Stimulated activated CD4-positive, alpha-beta T cell treated with anti-CD3 and anti-CD28 coated beads, Interleukin-12 subunit alpha, Interleukin-12 subunit beta, amount 100 ng/mL, for 24 hours (primary cell): ENCODE data around the gene UTP18.
"Not testable (repeated sequence)": the region's sequence is repeated elsewhere in the genome, so short reads cannot be mapped to it uniquely, and the experiment has no call there.

Experiments used
- DNase-seq, 2 experiments: peaks; one replicate each; pipeline ENCODE4 v3.0.0-alpha.2; 2020; ENCODE audit warnings: low read depth in 2 of 2

The UTP18 gene

DNA sequence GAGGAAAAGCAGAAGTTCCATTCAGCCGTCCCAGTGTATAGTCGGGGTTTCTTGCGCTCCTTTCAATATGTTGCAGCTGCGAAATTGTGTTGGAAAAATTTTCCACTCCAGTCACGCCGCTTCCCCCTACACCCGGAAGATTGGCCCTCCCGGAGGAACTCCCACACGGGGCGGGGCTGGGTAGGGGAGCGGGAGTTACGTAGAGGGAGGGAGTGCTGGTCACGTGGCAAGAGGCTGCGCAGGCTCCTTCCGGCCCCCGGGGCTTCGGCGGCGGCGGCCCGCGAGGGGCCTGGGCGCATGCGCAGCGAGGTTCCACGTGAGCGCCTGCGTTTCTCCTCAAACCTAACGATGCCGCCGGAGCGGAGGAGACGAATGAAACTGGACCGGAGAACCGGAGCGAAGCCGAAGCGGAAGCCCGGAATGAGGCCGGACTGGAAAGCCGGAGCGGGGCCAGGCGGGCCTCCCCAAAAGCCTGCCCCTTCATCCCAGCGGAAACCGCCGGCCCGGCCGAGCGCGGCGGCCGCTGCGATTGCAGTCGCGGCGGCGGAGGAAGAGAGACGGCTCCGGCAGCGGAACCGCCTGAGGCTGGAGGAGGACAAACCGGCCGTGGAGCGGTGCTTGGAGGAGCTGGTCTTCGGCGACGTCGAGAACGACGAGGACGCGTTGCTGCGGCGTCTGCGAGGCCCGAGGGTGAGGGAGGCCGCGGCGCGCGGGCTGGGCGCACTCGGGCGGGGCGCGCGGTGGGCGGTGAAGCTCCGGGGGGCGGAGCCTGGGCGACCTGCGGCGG, at the start of gene UTP18:
UTP18 (plus strand) TSS at position 310 of the 787 bp plus-strand sequence; CDS start at position 349, 39 bp downstream.
- DNase-seq, result peak; percentile 91 to 92

DNA sequence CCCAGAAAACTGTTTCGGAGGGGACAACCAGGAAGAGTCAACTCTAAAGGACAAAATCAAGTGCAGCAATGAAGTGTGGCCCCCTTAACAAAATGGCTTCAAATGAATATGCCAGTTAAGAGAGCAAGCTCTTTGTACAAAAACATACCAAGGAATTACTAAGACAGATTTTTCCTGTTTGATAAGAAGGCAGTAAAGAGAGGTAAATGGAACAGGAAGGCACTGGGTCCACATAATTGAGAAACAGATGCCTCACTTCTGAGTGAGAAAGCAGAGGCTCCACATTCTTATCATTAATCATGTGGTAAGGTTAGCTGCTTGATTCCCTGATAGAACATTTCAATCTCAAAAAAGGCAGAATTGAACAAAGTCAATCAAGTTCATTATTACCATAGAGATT, 45.4 kb upstream of the UTP18 start:
- no peak for DNase-seq

DNA sequence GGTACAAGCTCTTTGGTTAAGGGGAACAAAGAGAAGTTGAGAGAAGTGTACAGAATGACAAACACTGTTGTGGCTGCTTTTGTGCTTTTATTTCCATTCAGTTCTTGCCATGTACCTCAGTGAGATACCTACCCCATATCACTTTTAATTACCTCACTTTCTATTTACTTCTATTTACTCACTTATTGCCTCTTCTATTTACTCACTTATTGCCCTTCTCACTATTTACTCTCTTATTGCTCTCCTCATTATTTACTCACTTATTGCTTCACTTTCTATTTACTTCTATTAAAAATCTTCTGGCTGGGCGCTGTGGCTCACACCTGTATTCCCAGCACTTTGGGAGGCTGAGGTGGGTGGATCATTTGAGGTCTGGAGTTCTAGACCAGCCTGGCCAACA, 42.4 kb upstream of the UTP18 start:
- no peak for DNase-seq

DNA sequence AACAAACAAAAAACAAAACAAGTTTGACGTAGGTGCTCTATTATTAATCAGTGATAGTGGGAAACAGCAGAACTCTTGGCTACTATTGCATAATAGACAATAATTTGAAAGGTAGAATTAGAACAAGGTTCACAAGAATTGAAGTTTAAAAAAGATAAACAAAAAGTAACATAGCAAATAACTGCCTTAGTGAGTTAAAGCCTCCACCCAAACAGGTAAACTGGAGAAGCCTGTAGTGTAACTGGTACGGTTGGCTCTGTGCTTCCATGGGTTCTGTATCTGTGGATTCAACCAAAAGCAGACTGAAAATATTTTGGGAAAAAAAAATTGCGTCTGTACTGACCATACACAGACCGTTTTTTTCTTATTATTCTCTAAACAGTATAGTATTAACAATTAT, 39.0 kb upstream of the UTP18 start:
- no peak for DNase-seq

DNA sequence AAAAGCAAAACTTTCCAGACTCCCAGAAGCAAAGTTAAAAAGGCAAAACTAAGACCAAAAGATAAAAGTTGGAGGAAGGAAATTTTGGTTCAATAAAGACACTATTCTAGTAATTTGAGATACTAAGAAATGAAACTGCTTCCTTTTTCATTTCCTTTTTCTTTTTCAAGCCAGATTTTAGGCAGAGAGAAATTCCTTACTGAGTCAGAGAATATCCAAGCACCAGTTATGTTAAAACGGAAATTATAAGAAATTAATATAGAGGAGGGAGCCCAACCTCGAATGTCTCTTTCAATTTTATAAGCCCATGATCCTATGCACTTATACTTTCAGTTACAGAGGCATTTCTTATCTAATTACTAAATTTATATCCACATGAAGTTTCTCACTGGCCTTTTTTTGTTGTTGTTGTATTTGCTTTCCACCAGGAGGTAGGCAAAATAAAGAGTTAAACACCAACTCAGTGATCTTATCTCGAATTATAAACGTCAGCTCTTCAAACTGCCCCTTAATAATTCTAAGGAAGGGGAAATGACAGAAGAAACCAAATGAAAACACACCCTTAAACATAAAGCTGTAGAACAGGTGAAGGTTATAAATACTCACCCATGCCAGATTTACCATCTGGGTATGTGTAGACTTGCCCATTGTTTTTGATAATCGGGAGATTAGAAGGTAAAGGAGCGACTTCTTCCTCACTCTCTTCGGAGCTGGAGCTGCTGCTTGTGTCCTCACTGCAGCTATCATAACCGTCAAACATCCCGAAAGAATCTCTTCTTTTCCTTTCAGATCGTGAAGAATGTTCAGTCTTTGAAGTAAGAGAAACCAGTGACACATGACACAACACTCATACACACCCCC, 35.7 kb upstream of the UTP18 start:
- no peak for DNase-seq

DNA sequence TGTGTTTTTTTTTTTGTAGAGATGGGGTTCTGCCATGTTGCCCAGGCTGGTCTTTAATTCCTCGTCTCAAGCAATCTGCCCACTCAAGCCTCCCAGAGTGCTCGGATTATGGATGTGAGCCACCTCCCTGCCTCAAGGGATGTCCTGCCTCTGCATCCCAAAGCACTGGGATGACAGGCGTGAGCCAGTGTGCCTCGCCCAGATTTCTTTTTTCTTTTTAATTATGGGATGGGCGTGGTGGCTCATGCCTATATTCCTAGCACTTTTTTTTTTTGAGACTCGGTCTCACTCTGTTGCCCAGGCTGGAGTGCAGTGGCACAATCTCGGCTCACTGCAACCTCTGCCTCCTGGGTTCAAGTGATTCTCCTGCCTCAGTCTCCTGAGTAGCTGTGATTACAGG, 34.8 kb upstream of the UTP18 start:
- not testable (repeated sequence) for DNase-seq

DNA sequence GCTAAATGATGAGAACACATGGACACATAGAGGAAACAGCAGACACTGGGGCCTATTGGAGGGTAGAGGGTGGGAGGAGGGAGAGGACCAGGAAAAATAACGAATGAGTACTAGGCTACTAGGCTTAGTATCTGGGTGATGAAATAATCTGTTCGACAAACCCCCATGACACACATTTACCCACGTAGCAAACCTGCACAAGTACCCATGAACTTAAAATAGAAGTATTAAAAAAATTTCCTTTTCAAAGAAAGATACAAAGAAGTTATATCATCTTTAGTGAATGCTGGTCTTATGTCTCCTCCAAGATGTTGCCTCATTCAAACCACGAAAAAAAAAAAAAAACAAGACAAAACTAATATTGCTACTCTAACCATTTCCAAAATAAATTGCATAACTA, 32.2 kb upstream of the UTP18 start:
- DNase-seq, result no peak

DNA sequence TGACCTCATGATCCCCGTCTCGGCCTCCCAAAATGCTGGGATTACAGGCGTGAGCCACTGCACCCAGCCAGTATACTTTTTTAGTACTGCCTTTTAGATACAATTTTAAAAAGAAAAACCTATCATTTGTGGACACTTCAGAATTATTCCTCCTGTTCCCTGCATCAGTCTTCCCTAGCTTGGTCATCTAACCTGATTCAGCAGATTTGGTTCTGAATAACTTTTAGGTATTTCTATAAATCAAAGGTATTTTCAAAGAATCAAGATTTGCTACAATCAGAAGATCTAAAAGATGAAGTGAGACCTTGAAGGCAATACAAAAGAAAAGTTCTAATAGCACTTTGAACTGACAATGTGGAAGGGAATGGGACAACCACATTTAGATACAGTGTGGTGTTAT, 30.5 kb upstream of the UTP18 start:
- no peak for DNase-seq

DNA sequence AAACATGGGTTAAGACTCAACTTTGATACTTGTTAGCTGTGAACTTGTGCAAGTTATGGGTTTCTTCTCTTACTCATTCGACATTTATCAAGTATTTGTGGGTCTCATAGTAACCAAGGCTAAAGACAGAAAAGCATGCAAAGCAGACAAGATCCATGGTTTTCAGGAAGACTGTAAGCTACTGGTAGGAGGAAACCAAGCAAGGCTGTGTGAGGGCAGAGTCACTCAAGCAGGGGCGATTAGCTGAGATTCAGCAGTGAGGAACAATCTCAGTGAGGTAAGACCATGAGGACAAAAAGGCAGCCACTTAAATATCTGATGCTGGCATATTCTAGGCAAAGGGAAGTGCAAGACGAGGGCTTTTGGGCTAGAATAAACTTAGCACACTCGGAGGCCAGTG, 30.0 kb upstream of the UTP18 start:
- DNase-seq, result no peak

DNA sequence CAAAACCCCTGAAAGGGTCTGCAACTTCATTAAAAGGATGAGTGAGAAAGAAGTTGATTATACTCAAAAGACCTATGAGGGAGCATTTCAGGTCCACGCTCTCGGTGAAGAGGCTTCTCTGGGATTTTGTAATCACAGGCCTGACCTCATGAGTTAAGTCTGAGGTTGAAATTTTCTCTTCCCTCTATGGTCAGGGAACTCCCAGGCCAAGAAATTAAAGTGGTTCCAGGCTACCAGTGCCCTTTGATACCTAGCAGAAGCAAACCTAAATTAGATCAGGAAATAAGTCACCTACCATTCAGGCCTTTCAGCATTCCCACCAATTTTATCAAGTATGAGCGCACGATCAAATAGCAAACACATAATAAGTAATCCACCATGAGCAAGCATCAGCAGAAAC, 28.3 kb upstream of the UTP18 start:
- no peak for DNase-seq

DNA sequence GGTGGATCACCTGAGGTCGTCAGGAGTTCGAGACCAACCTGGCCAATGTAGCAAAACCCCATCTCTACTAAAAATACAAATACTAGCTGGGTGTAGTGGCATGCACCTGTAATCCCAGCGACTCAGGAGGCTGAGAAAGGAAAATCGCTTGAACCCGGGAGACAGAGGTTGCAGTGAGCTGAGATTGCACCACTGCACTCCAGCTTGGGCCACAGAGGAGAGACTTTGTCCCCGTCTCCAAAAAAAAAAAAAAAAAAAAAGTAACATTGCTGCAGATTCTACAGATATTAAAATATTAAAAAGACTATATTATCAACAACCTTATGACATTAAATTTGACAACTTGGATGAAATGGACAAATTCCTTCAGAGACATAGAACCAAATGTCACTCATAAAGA, 26.2 kb upstream of the UTP18 start:
- DNase-seq, result no peak

DNA sequence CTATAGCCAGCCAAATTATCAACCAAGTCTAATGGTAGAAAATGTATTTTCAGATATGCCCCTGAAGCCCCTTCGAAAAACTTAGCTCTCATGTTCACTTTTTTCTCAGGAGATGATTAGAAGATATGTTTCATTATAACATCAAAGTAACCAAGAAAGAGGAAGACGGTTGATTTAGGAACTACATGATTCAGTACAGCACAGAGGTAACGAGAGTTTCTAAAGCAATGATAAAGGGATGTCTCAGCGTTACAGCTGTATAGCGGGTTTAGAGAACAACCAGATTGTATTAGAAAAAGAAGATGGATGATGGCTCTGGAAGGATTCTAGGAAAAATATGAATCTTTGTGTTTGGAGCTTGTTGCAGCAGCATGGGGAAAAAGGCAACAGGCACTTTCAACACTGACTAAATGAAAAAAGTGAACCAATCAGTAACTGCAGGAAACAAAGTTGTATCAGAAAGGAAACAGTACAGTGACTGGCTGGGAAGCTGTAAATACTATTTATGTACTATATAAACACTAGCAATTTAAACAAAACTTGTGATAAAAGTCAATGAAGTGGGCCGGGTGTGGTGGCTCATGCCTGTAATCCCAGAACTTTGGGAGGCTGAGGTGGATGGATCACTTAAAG, 22.0 kb upstream of the UTP18 start:
- DNase-seq, result no peak

DNA sequence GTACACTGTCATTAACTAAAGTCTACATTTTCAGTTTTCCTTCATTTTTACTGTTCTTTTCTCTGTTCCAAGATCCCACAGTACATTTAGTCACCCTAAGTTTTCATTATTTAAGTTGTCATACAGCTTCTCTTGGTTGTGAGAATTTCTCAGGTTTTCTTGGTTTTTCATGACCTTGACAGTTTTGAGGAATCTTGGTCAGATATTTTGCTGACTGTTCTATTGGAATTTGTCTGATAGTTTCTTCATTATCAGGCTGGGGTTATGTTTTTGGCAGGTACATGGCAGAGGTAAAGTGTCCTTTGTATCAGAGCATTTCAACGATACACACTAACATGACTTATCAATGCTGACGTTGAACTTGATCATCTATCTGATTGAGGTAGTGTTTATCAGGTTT, 20.1 kb upstream of the UTP18 start:
- no peak for DNase-seq

DNA sequence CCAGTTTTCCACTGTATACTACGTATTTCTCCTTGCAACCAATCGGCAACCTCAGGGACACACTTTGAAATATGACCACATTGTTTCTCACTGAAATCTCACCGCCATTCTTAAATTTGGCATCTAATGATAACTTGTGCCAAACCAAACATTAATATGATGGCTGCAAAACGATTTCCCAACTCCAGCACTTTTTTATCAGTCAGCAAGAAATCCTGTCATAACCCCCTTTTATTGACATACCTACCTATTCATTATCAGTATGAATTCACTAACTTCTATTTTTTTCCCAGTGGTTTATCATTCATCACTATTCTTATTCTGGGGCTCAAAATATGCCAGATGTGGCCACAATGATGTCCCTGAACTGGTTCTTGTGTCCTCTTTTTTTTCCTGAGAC, 16.3 kb upstream of the UTP18 start:
- DNase-seq, result no peak

DNA sequence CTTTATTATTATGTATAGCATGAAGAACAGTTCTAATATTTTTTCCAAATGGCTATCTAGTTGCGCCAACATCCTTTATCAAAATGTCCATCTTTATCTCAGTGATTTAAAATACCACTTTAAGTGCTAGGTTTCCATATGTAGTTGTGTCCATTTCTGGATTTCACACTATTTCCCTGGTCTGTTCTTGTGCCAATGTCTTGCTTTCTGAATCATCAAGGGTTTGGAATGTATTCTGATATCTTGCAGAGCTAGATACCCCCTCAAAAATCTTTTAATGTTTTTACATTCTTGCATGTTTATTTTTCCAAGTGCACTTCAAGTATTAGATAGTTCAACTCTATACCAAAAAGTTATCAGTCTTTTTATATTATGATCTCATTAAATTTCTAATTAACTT, 14.8 kb upstream of the UTP18 start:
- DNase-seq, result no peak

DNA sequence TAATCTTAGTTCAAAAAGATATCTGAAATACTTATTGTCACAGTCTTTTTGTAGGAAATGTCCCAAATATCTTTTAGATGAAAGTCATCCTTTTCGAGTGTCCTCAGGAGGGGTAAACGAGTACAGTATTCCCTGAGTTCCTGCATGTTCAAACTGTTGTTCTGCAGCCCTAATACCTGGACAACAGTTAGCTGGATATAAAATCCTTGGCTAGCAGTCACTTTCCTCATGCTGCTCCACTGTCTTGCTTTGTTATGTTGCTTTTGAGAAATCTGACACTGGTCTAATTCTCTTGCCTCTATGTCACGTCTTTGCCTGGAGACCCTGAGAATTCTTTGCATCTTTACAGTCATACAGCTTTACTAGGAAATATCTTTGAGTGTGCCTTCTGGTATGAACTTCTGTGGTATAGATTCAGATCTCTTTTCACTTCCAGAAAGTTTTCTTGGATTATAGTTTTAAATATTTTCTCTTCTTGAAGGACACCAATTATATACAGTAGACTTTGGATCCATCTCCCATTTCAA, 10.0 kb upstream of the UTP18 start:
- no peak for DNase-seq

DNA sequence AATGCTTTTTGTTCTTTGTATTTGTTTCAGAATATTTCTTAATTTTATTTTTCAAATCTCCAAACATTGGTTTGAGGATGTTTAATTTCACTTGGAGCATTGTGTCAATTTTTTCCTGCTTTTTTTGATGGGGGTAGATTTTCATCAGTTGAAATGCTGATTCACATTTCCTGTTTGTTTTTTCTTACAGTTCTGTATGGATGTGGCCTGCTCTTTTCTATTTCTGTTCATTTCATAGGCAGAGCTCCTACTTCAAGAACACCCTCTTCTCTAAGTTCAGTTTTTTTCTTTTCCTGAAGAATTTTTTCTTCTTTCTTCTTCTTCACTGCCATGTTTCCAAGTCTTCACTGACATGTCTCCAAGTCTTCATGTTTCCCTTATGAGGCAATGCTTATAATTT, 9.3 kb upstream of the UTP18 start:
- DNase-seq, result no peak

DNA sequence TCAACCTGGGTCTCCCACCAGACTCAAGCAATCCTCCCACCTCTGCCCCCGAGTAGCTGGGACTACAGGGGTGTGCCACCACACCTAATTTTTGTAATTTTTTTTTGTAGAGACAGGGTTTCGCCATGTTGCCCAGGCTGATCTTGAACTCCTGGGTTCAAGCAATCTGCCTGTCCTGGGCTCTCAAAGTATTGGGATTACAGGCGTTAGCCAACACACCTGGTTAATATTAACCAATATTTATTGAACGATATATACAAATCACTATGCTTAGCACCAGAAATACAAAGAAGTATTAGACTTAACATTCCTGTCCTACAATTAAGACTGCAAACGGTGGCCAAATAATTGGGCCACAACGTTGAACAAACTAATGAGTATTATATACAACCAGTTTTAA, 4.7 kb upstream of the UTP18 start:
- no peak for DNase-seq

DNA sequence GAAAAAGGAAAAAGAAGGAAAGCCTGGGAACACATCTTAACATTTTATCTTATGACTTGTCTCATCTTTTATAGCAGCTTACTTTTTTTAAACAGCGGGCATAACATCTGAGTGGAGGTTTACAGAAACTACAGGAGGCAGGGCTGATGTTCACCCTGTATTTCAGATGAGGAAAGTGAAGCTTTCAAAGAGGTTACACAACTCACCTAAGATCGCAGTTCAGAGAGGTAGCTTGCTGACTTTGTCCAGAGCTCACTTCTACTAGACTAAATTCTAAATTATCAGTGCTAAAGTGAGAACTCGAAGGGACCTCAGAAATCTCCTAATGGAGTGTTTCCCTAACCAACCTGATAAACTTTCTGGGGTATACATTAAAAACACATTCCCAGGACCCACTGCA, 4.2 kb upstream of the UTP18 start:
- DNase-seq, result no peak

DNA sequence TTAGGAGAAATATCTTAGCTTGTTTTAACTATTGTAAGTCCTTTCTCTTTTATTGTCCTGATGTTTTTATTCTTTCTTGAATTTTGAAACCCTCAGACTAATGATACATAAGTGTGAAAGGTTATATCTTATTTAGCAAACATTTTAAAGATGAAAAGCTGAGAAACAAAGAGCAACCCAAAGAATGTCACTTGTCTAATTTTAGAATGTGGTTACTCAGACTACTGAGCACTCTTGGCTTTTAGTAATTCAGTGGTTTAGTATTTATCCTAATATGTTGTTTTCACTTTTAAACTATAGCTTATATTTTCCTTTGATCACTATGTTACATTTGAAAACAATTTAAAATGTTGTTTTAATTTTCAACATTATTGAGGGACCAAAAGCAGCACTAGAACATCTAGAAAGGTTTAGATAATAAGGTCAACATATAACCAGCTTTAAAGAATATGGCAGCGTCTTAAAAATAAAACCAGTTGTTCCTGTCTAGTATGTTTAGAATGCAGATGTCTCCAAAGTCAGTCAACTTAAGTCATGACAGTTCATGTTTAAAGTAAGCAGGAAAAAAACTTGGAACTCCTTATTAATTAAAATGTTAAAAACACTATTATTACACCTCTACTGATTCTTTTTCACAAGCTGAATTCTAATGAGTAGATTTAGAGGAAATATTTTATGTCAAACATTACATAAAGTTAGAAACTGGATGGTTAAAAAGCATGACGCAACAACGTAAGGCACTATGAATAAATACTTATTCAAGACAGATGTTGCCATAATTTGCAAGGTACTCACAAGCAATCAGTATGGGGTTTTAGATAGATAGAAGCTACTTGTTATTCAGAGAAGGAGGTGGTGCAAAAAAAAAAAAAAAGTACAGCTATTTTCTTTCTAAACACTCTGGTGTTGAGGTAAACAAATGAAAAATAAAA, 2.9 kb upstream of the UTP18 start:
- no peak for DNase-seq
